MV-4-11 (cell line): Measurements from ENCODE around the gene USP36.

ENCODE experiments used
- DNase-seq: peaks from one replicate; lab custom pipeline; 2025; lab: John Stamatoyannopoulos, UW

USP36 gene

GRCh38 chr17:78790552-78790951 is 50.1 kb downstream of the USP36 start:
- no peak for DNase-seq

- no peak for DNase-seq
Measured at GRCh38 chr17:78789663-78790181, 50.9 kb downstream of the USP36 start.

DNA sequence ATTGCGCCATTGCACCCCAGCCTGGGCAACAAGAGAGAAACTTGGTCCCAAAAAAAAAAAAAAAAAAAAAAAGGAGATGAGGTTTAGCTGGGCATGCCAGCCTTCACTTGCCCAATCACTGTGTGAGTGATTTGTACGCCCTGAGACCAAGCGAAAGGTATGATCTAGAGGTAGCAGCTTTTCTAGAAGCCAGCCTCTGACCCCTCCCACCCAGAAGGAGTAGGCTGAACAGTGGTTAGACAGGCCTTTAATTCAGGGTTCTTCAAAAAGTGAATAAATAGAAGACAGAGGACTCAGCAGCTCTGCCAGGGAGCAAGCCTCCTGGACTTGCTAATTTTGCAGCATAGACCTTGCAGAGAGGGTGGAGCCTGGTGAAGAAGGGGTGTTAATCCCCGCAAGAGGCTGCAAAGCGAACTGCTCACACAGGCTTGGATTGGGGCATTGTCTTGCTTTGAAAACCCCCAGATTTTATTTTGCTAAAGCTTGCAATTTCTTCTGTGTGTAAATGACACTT is 51.4 kb downstream of the USP36 start:
- DNase-seq = no peak

DNA sequence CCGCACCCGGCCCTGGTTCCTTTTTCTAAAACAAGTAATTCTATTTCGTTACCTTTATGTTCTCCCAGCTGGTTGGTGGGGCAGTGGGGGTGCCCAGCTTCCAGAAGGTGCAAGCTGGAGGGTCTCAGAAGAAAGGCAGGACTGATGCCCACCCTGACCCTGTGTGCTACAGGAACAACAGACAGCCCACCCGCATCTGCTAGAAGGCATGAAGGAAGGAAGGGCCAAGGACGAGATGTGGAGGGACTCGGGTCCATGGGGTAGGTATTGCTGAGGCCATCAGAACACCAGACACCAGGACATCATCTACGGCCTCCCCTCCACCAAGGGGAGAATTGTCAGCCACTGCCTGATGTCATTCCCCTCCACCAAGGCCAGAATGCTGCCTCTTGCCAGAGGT is 52.2 kb downstream of the USP36 start:
- no peak for DNase-seq

DNA sequence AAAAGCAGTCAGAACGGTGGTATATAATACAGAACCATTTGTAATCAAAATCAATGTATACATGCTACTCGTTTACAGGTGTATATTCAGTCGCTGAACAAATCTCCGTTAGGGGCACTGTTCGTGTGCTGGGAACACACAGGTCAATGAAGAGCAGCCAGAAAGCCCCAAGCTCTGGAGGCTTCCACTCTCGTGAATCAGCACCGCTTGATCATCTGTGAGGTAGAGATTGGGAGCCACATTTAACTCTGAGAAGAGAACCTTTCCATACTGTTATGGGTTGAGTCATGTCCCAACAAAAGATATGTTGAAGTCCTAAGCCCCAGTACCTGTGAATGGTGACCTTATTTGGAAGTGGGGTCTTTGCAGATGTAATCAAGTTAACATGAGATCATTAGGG is 53.2 kb downstream of the USP36 start:
- no peak for DNase-seq

- DNase-seq = no peak
Measured at GRCh38 chr17:78785663-78786057, 55.0 kb downstream of the USP36 start.

GRCh38 chr17:78785011-78785662 is 55.5 kb downstream of the USP36 start:
- peak; percentile 65 for DNase-seq

DNA sequence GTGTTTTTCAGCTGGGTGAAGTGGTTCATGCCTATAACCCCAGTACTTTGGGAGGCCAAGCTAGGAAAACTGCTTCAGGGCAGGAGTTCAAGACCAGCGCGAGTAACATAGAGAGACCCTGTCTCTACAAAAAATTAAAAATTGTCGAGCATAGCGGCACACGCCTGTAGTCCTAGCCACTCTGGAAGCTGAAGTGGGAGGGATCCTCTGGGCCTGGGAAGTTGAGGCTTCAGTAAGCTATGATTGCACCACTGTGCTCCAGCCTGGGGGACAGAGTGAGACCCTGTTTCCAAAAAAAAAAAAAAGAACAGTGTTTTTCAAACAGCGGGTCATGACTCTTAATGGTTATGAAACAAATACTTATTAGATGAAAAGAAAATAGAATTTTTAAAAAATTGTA is 56.3 kb downstream of the USP36 start:
- DNase-seq = no peak

DNA sequence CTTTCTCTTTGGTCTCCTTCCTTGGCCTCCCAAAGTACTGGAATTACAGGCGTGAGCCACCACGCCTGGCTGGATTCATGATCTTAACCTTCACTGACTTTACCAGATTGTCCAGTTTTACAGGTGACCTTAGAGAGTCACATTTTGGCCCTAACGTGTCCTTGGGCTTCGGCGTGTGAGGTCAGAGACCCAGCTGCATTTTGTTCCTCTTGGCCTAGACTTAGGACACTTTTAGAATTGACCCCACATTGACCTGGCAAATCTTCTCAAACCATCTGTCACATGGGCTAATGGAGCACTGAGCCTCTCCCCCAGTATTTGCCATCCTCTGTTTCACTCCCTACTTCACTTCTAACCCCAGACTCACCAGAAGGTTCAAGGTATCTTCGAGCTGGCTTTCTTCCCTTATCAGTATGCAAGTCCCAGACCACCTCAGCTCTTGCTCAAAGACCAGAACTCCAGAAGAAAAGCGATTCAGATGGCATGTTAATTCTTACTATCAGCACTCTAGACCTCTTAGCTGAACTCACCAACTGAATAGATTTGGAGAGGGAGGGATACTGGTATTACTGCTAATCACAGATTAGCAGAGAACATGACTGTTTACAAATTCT is 56.8 kb downstream of the USP36 start:
- peak; percentile 45 for DNase-seq

- DNase-seq = no peak
Measured at GRCh38 chr17:78781893-78782304, 58.7 kb downstream of the USP36 start, which contains the start of gene CYTH1. TSS of gene CYTH1 (minus strand) at chr17:78782273. CDS start at chr17:78782223, 50 bp downstream.

GRCh38 chr17:78781104-78781892 is 59.3 kb downstream of the USP36 start:
- DNase-seq = peak; percentile 13

- DNase-seq = no peak
Measured at GRCh38 chr17:78780335-78780734, 60.3 kb downstream of the USP36 start.

- no peak for DNase-seq
Measured at GRCh38 chr17:78779850-78780249, 60.8 kb downstream of the USP36 start.

GRCh38 chr17:78779286-78779651 is 61.3 kb downstream of the USP36 start:
- peak; percentile 59 for DNase-seq

DNA sequence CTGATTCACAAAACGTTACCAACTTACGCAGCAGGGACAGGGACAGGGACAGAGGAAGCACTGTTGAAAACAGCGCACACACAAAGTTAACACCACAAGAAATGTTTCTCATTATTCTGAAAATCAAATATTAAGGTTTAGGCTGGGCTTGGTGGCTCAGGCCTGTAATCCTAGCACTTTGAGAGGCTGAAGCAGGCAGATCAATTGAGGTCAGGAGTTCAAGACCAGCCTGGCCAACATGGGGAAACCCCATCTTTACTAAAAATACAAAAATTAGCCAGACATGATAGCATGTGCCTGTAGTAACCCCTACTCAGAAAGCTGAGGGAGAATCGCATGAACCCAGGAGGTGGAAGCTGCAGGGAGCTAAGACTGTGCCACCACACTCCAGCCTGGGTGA is 62.7 kb downstream of the USP36 start:
- no peak for DNase-seq

- DNase-seq = no peak
Measured at GRCh38 chr17:78774956-78775571, 65.5 kb downstream of the USP36 start.

- no peak for DNase-seq
Measured at GRCh38 chr17:78774453-78774852, 66.2 kb downstream of the USP36 start.

- no peak for DNase-seq
Measured at GRCh38 chr17:78771758-78772382, 68.7 kb downstream of the USP36 start.

DNA sequence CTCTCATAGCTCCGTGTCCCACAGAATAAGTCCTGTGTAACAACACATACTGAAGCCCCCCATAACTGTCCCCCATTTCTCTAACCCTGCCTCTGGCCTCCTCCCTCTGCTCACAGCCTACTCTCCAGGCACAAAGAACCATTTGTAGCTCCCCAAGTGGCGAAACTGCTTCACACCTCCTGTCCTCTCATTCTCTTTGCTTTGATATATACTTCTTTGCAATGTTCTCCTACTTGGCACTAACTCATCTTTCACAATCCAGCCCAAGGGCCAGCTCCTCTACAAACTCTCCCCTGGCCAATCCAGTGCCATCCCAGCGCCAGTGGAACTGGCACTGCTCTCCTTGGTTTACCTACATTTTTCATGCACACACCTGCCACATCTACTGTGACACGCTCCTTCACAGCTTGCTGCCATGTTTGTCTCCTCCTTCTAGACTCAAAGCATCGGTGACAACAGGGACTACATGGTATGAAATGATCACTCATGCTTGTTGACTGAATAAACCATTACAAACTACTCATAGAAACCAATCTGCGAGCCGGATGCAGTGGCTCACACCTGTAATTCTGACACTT is 71.3 kb downstream of the USP36 start:
- no peak for DNase-seq

GRCh38 chr17:78767806-78768205 is 72.8 kb downstream of the USP36 start:
- DNase-seq = no peak

DNA sequence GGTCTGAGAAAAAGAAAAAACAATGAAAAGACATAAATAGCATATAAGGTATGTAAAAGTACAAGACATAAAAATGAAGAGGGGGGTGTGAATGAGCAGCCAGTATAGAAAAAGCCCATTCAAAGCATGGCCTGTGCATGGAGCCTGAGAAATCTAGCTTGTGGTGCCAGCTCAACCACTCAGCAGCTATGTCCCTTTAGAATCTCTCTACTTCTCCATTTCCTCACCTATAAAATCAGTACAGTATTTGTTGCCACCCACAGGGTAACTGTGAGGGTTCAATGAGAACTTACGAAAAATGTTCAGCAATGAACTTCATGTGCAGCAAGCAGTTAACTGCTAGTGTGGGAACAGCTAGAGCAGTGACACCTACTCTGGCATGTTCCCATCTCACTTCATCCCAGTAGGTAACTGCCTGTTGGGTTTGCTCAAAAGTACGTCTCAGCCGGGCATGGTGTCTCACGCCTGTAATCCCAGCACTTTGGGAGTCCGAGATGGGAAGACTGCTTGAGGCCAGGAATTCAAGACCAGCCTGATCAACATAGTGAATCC is 73.8 kb downstream of the USP36 start:
- DNase-seq = no peak
